Measurements from ENCODE around the gene UPF3A.

DNA sequence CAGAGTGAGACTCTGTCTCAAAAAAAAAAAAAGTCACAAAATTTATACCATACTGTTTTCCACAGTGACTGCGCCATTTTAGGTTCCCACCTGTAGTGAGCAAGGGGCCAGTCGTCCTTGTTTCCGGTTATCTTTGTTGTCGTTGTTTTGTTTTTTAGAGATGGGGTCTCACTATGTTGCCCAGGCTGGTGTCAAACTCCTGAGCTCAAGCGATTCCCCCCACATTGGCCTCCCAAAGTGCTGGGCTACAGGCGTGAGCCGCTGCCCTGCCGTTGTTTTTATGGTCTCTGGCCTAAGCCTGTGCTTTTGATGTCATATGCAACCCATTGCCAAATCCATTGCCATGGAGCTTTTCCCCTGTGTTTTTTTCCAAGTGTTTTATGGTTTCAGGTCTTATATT lies 3.3 kb downstream of the UPF3A start:
- no peak for TF ChIP-seq ZFP30 (CRISPR knock-in tag; IDR thresholded peaks at IDR 0.05)
- TF ChIP-seq CSDC2 (CRISPR knock-in tag; IDR thresholded peaks at IDR 0.05), result no peak
- TF ChIP-seq GLIS3 (CRISPR knock-in tag; IDR thresholded peaks at IDR 0.05), result no peak
- TF ChIP-seq ARNTL (CRISPR knock-in tag; IDR thresholded peaks at IDR 0.05; ENCODE audit: borderline replicate concordance, low read depth), result no peak
- no peak for TF ChIP-seq PPARA (CRISPR knock-in tag; IDR thresholded peaks at IDR 0.05; ENCODE audit: borderline replicate concordance)
- no peak for TF ChIP-seq ZNF565 (CRISPR knock-in tag; conservative IDR thresholded peaks at IDR 0.05; ENCODE audit: low read depth)
- TF ChIP-seq TOX (CRISPR knock-in tag; IDR thresholded peaks at IDR 0.05; ENCODE audit: borderline replicate concordance), result no peak
- TF ChIP-seq ZNF8 (CRISPR knock-in tag; IDR thresholded peaks at IDR 0.05), result no peak
- TF ChIP-seq, protein P1, sequence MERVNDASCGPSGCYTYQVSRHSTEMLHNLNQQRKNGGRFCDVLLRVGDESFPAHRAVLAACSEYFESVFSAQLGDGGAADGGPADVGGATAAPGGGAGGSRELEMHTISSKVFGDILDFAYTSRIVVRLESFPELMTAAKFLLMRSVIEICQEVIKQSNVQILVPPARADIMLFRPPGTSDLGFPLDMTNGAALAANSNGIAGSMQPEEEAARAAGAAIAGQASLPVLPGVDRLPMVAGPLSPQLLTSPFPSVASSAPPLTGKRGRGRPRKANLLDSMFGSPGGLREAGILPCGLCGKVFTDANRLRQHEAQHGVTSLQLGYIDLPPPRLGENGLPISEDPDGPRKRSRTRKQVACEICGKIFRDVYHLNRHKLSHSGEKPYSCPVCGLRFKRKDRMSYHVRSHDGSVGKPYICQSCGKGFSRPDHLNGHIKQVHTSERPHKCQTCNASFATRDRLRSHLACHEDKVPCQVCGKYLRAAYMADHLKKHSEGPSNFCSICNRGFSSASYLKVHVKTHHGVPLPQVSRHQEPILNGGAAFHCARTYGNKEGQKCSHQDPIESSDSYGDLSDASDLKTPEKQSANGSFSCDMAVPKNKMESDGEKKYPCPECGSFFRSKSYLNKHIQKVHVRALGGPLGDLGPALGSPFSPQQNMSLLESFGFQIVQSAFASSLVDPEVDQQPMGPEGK (CRISPR knock-in tag; IDR thresholded peaks at IDR 0.05; ENCODE audit: borderline replicate concordance), result no peak
- no peak for TF ChIP-seq ISL1 (CRISPR knock-in tag; IDR thresholded peaks at IDR 0.05)
- no peak for TF ChIP-seq ZFP3 (CRISPR knock-in tag; IDR thresholded peaks at IDR 0.05)
- TF ChIP-seq ZNF70 (CRISPR knock-in tag; IDR thresholded peaks at IDR 0.05), result no peak
- TF ChIP-seq RARB (CRISPR knock-in tag; IDR thresholded peaks at IDR 0.05), result no peak
- TF ChIP-seq TCF4 (CRISPR knock-in tag; IDR thresholded peaks at IDR 0.05; ENCODE audit: borderline replicate concordance), result no peak

Data from SK-N-SH treated with all-trans-retinoic acid at 6 μM for 48 hours (cell line).